Activated CD8-positive, alpha-beta memory T cell treated with anti-CD3 and anti-CD28 coated beads, Interleukin-2, amount 50 U/mL, for 24 hours (primary cell): Measurements from ENCODE around the gene TMEM187.

ENCODE experiments used
- DNase-seq: peaks from one replicate; pipeline ENCODE4 v3.0.0-alpha.2; 2020; ENCODE audit errors: extremely low read depth

Gene TMEM187

DNA sequence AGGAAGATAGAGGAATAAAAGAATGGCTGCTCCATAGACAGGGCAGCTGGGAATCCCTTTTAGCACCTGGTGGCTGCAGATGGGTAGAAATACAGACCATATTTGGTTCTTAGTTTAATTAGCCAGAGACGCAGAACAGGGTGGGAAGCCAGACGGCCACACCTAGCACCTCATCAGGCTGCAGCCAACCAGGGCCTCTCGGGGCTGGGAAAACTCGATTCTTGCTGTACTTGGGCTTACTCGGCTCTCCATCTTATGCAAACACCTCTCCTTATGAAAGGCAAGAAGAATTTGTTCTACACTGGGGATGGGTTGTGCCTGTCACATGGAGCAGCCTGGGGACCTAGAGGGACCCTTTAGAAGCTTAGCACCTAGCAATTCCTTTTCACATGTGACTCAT, 27.5 kb downstream of the TMEM187 start:
- no peak for DNase-seq

- DNase-seq, result no peak
These were observed 29.7 kb downstream of the TMEM187 start for GRCh38 chrX:154002215-154002719.

GRCh38 chrX:154004315-154004714, 31.8 kb downstream of the TMEM187 start:
- no peak for DNase-seq

- DNase-seq, result no peak
These were observed 34.4 kb downstream of the TMEM187 start for GRCh38 chrX:154006947-154007346.

DNA sequence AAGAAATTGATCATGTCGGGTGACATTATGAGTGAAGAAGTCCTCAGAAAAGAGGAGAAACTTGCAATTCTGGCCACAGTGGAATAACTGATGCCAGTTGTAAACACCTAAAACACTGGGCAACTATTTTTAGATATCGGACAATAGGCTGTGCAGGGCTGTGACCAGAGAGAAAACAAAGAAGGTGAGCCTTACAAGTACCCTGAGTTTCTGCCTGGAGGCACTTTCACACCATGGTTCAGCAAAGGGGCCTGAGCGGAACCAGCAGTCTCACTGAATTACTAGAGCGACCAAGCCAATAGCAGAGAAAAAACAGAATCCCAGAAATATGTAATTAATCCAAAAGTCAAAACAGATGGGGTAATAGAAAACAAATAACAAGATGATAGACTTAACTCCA, 36.0 kb downstream of the TMEM187 start:
- DNase-seq, result no peak

GRCh38 chrX:154010330-154011087, 38.0 kb downstream of the TMEM187 start:
- DNase-seq, result no peak

GRCh38 chrX:154011376-154012335, 39.1 kb downstream of the TMEM187 start:
- DNase-seq, result no peak

DNA sequence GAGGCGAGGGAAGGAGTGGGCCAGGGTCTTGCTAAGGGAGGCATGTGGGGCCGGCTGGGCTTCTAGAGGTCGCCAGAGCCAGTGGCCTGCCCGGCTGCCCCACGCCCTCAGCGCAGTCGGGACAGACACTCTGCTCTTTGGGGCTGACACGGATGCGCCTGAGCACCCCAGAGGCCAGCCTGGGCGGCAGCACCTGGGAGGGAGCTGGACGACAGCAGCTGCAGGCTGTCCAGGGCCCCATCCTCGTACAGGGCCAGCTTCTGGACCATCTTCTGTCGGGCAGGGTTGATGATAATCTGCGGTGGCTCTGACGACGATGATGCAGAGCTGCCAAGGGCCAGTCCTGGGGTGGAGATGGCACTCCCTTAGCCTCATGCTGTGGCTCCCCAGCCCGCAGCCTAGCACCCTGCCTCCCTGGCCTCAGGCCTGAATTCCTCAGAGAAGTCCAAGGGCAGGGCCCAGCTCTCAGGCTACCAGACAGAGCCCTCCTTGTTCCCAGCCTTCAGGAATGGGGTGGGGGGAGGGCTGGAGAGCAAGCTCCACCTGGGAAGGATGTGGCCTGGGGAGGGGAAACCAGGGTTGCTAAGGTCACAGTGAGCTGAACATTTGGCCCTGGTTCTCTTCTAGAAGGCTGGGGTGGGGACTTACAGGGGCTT, 39.9 kb downstream of the TMEM187 start:
- DNase-seq, result no peak

DNA sequence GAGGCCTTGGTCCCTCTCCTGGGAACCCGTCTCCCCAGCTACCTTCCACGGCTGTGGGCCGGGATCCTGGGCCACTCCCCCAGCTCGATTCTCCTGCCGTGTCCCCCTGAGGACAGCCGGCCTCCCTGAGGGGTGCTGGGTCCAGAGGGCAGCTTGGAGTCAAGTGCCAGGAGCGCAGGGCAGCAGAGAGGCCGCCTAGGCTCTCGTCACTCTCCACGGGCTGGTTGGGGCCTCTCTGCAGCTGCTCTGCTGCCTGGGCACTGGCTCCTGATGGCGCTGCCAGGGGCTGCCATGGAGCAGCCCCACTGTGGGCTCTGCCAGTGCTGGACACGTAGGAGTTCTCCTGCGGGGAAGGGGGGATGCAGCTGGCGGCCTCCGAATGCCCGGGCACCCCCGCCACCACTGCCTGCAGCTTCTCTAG, 40.5 kb downstream of the TMEM187 start:
- no peak for DNase-seq

GRCh38 chrX:154013614-154014360, 41.2 kb downstream of the TMEM187 start:
- DNase-seq, result no peak

- no peak for DNase-seq
These were observed 42.2 kb downstream of the TMEM187 start for GRCh38 chrX:154014429-154015380.

- DNase-seq, result no peak
These were observed 43.2 kb downstream of the TMEM187 start for GRCh38 chrX:154015581-154016264.

- DNase-seq, result no peak
These were observed 44.0 kb downstream of the TMEM187 start for GRCh38 chrX:154016366-154017076.

DNA sequence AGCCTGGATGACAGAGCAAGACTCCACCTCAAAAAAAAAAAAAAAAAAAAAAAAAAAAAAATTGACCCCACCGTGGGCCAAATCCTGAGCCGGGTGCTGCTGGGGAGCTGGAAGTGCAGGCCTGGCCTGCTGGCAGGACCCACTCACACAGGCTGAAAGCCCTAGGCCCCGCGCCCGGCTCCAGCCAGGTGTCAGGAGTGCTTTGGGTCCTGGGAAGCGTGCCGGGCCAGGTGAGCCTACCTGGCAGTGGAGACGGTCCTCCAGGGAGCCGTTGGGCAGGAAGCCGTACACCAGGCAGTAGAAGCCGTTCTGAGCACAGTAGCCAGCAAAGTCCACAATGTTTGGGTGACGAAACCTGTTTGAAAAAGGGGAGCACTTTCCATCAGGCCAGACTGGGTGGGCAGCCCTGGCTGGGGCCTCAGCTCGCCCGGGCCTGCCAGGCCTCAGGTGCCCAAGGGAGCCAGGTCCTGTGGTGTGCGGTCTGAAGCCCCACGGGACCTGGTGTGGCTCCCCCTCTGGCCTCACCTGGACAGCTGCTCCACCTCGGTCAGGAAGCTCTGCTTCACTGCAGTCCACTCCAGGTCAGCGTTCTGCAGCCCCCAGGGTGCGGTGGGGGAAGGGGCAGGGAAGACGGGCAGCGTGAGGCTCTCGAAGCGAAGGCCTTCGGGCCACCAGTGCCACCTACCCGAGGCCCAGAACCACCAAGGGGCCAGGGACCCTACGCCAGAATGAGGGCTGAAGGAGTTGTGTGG, 45.4 kb downstream of the TMEM187 start:
- no peak for DNase-seq

GRCh38 chrX:154018518-154019060, 46.0 kb downstream of the TMEM187 start:
- no peak for DNase-seq

DNA sequence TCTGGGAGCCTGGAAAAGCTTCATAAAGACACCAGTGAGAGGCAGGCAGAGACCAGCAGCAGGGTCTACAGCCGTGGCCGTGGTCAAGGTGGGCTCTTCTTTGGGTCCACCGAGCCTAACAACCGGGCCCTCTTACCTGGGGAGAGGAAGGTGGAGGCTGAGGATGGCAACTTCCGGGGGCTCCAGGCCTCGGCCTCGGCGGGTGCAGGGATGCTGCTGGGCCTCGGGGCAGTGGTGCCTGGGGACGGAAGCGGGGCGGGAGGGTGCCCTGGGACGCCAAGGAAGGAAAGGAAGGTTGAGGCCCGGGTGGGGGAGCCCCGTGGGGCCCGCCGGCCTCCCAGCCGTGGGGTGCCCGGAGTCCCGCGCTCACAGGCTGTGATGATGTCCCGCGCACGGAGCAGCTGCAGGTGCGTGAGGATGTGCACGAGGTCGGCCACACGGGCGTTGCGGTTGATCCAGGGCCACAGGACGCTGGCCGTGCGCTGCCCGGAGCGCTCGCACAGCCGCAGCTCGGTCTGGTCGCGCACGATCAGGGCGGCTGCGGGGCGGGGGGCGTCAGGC, 46.6 kb downstream of the TMEM187 start:
- no peak for DNase-seq
